Stimulated activated CD8-positive, alpha-beta memory T cell treated with anti-CD3 and anti-CD28 coated beads, Interleukin-15, amount 100 ng/mL, for 1 hour (primary cell): Measurements from ENCODE around the gene DHTKD1.
"Not testable (repeated sequence)": the region's sequence is repeated elsewhere in the genome, so short reads cannot be mapped to it uniquely, and the experiment has no call there.

Experiments used
- DNase-seq: peaks from one replicate; pipeline ENCODE4 v3.0.0-alpha.2; 2020; ENCODE audit warnings: low read depth

DHTKD1 gene

DNA sequence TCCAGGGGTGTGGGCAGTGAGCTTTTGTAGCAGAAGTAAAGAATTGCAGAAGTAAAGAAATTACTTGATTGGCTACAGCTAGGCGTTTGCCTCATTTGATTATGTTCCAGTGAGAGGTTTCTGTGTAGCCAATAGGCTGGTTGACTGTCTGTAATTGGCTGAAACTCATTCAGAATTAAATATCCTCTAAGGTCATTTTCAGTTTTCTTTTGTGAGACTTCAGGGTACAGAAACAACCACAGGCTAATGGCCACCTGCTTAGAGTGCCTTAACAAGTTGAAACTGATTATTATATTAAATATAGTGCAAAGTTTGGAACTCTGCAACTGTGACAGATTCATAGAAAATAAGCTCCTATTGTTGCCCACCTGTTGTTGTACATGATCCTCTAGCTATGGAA is 71.3 kb downstream of the DHTKD1 start:
- DNase-seq, result no peak

GRCh38 chr10:12144538-12144937 is 75.8 kb downstream of the DHTKD1 start:
- DNase-seq, result no peak

DNA sequence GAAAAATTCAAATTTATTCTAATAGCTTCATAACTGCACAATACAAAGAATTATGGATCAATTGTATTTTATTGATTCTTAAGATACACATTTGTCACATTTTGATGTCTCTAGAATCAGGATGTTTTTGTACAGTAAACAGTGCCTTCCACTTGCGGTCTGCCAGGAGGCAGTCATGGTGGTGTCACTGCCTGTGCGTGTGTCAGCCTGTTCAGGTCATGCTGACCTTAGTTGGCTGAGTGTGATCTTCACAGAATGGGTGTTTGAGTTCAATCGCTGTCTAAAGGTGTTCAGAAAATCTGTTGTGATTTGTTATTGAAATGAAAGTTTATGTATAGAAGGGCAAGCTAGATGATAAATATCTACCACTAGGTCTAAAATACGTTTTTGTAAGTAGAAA is 81.4 kb downstream of the DHTKD1 start:
- DNase-seq, result no peak

GRCh38 chr10:12154516-12154915 is 85.8 kb downstream of the DHTKD1 start:
- no peak for DNase-seq

DNA sequence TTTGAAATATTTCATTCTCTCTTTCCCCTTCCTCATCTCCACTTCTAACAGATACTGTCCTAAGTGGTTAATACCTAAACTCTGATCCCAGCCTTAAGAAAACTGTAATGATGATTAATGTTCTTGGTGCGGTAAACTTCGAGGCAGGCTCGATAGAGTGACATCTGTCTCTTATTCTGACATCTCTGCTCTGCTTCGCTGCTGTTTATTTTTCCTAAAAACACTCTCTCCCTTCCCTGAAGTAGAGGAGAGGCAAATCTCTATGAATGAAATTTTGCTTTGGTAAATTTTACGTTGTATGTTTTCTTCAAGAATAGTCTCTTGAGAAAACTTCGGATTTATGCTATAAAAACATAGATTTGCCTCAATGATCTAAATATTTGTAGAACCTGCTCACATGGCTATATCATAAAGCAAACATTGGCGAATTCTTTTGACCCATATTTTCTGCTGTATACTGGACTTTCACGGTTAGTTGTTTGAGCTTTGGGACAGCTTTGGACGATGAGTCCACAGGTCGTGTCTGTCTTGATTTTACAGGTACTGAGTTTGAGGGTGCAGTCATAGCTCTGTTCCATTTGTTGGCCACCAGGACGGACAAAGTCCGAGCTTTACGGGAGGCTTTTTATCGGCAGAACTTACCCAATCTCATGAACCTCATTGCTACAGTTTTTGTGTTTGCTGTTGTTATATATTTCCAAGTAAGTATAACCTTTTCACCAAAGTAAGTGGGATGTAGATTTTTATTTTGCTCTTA is 87.8 kb downstream of the DHTKD1 start:
- DNase-seq, result no peak

- no peak for DNase-seq
Observed at GRCh38 chr10:12158111-12158510, 89.4 kb downstream of the DHTKD1 start.

GRCh38 chr10:12160664-12161063 is 91.9 kb downstream of the DHTKD1 start:
- DNase-seq, result no peak

- no peak for DNase-seq
Observed at GRCh38 chr10:12162927-12163326, 94.2 kb downstream of the DHTKD1 start.

DNA sequence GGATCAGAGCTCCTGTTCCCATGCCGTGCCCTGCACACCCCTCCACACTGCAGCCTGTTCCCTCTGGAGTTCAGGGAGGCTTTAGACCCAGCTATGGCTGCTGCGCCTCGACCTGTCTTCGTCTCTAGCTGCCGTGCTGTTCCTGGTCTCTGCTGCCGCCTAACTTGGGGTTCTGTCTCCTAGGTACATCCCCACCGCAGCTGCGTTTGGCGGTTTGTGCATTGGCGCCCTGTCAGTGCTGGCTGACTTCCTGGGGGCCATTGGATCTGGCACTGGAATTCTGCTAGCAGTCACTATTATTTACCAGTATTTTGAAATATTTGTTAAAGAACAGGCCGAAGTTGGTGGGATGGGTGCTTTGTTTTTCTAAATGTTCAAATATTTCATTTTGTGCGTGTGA is 95.3 kb downstream of the DHTKD1 start:
- no peak for DNase-seq

DNA sequence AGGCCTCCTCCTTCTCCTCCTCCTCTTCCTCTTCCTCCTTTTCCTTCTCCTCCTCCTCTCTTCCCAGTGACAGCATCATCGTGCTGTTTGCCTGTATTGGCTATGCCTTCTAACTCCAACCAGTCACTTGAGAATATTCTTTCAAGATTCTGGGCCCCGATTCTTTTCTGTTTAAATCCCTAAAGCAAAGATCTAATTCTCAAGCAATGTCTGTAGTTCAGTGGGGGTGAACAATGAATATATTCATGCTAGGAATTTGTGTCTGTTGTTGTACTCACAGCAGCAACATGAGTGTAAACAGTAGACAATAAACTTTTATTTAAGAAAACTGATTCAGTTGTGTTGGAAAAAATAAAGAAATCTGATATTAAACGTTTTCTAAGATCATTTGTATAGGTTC is 96.3 kb downstream of the DHTKD1 start:
- DNase-seq, result no peak

DNA sequence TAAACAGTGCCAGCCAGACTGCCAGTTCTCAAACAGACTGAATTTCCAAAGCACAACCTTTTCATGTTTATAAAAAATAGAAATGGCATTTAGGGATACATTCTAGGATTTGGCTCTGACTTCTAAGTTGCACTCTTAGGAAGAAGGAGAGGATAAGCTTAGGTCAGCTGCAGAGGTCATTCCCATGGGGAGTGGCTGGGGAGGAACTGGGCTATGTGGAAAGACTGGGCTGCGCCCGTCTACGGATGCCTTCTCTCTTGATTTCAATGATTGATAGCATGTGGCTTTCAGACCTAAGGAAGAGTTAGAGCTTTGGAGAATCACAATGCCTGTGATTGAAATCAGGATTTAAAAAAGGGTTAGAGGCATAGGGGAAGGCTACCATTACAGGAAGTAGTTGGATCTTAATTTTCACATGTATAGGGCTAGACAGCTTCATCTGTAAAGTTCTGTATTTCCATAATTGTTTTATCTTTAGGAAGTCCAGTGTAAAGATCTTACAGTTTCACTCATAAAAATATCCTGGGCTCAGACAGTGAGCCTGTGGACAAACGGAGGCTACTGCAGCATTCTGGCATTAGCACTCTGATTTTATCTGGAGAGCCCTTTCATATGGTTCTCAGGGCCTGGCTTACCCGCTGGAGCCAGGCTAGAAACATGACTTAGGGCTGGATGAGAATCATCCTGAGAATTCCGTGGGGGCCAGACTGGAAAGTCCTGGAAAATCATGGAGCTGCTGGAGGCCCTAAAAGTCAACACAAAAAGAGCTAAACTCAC is 97.4 kb downstream of the DHTKD1 start:
- no peak for DNase-seq

GRCh38 chr10:12171512-12171911 is 102.8 kb downstream of the DHTKD1 start:
- DNase-seq, result not testable (repeated sequence)
